Head of caudate nucleus (tissue), 42 donors: ENCODE data around the gene ZCCHC9.
"Not testable (repeated sequence)": the region's sequence is repeated elsewhere in the genome, so short reads cannot be mapped to it uniquely, and the experiment has no call there.

ENCODE experiments used
- DNase-seq, 42 donors: peaks; one replicate each; pipeline versions ENCODE4 v3.0.0 to v3.0.0-alpha.2; 2020 to 2021; ENCODE audit warnings: mixed read lengths in 7 of 42
- intact Hi-C: fragments of 100-400 bp; cut with DNase I; formaldehyde crosslinking; loops from one replicate; pipeline ENCODE4 v1.15.0; 2022

Gene ZCCHC9, protein sequence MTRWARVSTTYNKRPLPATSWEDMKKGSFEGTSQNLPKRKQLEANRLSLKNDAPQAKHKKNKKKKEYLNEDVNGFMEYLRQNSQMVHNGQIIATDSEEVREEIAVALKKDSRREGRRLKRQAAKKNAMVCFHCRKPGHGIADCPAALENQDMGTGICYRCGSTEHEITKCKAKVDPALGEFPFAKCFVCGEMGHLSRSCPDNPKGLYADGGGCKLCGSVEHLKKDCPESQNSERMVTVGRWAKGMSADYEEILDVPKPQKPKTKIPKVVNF

DNA sequence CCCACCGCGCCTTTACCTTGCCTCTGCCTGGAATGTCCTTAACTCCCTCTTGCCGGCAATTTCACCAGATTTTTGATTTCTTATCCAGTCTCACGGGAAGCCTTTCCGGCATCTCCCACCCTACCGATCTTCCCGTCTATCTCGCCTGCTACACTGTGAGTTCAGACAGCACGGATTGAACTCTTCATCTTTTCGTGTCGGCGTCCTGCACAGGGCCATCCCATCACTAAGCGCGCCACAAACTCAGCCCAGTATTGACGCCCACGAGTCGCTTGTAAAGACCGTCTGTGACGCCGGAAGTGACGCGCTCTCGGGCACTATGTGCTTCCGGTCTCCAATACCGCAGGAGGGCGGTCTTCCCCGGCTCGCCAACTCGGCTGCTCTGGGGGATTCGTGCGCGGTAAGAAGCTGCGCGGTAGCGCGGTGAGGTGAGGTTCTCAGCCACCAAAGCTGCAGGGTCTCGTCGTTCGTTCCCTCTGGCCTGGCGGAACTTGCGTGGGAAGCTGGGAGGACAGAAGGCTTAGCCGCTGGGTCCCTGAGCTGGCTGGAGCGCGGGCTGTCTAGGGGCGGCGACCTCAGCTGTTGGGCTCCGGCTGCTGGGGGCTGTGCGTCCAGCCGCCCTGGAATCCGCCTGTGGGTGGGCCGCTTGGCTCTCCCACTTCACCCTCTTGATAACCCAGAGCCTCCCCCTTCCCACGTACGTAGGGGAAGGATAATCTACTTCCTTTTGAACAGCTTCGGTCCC is at the start of gene ZCCHC9:
Gene ZCCHC9, plus strand, starts transcription at position 317 of the 745 bp plus-strand sequence. CDS start 3,171 bp downstream, outside the sequence.
- DNase-seq = peak; percentile 89 to 97 (median 93)
- intact Hi-C loops = no loop called here

DNA sequence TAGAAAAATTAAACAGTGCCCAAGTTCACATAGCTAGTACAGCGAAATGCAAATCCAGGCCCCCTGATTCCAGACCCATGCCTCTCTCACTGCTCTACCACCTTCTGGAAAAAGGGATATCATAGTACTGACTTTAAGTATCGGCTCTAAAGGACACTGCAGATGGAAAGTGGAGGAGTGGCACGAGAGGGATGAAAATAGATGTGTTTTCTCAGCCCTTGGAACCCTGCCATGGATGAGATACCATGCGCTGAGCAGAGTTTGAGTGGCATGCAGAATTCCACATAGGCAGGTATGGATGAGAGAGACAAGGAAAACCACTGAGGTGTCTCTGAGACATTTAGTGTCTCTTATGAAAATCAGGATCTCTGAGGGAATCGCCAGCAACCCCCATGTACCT is 49.5 kb upstream of the ZCCHC9 start:
- intact Hi-C loops = no loop called here
- DNase-seq = no peak

DNA sequence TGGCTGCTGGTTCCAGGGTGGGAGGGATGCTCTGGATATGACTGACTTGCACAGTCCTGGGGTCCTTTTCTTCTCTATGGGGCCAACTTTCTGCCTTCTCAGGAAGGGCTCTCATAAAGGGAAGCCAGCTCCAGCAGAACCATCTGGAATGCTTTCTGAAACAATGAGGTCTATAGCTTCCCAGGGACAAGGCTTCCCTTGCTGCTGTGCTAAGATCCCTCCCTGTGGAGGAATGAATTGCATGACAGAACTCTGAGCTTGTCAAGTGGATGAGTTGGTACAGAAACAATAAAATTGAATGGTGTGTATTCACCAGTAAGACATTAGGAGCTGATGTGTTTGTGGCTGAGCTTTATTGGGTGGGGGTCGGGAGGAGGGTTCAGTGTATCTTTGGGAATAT is 48.5 kb upstream of the ZCCHC9 start:
- intact Hi-C loops = no loop called here
- peak in 1 of 42 donors; percentile 17 for DNase-seq

DNA sequence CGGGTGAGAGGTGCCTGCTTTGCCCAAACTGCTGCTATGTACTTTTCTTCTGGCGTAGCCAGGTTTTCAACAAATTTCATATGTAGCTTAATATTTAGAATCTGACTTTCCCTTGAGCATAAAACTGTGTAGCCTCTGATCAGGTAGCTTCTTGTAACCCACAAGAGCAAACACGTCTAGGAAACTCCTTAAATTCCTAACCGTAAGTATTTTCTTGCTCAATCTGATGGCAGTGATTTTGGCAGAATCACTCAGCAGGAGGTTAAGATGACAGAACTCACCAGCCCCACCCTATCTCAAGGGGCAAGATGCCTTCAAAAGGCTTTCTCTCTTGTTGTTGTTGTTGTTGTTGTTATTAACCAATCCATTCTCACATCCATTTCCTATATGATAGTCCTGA is 47.5 kb upstream of the ZCCHC9 start:
- intact Hi-C loops = no loop called here
- no peak for DNase-seq

DNA sequence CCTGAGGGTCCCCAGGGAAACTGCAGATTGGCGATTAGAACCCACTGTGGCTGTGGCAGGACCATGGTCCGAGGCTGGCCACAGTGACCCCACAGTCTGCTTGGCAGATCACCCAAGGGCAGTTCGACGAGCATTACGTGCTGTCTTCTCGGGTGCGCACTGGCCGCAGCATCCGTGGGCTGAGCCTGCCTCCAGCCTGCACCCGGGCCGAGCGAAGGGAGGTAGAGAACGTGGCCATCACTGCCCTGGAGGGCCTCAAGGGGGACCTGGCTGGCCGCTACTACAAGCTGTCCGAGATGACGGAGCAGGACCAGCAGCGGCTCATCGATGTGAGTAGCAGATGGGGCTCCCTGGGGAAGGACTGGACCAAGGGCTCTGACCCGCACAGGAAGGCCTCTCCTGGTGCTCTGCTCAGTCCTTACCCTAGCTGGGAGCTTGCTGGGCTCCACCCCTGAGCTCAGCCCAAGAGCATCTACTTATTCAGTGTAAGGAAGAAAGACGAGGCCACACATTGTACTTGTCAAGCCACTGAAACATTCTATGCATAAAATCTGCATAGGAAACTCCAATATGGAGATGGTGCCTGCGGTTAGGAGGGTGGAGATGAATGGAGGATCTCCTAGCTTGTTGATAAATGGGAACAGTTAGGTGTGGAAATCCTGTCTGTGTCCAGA is 46.4 kb upstream of the ZCCHC9 start:
- intact Hi-C loops = no loop called here
- no peak for DNase-seq

DNA sequence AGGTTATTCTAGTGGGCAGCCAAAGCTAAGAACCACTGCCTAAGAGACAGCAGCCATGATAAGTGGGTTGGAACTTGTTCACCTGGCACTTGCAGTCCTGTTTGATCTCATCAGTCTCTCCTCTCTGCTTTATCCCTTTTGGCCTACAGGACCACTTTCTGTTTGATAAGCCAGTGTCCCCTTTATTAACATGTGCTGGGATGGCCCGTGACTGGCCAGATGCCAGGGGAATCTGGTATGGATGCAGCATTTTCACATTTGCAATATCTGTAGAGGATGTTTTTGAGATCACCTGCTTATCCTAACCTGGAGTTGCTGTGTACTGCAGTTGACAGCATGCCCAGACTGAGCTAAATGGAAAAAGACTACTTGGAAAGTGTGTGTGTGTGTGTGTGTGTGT is 44.6 kb upstream of the ZCCHC9 start:
- intact Hi-C loops = no loop called here
- no peak for DNase-seq

DNA sequence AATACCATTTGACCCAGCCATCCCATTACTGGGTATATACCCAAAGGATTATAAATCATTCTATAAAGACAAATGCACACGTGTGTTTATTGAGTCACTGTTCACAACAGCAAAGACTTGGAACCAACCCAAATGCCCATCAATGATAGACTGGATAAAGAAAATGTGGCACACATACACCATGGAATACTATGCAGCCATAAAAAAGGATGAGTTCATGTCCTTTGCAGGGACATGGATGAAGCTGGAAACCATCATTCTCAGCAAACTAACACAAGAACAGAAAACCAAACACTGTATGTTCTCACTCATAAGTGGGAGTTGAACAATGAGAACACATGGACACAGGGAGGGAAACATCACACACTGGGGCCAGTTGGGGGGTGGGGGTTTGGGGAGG is 38.6 kb upstream of the ZCCHC9 start:
- intact Hi-C loops, DNase-seq: not testable (repeated sequence)

DNA sequence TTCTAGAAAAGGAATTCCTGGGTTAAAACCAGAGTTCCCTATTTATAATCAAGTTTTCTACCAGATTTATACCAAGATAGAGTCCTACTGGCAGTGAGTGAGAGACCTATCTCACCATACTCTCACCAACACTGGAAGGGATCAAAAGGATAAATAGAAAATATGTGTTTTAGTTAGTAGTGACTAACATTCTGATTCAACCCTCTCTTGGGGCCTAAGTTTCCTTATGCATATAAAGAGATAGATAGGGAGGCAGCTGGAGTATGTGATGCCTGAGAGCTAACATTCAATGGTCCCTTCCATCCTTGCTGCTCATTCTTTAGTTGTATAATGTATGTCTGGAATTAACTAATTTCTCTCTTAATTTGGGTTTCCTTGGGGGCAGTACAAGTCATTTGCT is 36.3 kb upstream of the ZCCHC9 start:
- no peak for DNase-seq
- intact Hi-C loops = no loop called here

DNA sequence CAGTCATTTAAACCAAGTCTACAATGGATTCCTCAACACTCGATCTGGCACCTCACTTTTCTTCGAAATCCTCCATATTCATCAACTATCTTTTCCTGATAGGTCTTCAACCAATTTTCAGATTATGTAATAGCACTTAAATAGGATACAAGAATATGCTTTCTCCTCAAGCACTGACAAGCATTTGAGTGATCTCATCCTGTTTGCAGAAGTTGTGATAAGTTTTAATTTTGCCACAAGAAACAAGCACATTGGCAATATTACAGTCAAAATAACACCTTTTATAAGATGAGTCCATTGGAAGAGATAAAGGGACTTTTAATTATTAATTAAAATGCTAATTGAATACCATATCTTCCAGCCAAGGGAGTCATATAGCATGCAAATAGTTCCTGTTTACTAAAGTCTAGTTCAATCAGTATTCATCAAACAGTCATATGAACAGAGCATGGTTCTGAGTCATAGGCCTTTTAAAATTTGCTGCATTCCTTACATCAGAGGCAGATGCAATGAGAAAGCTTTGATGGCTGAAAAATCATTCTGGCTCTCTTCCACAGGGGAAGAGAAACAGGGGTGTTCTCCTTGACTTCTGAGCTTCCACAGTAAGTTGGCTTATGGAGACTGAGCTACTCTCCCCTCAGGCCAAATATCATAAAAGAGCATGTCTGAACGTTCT is 32.7 kb upstream of the ZCCHC9 start:
- intact Hi-C loops = no loop called here
- no peak for DNase-seq

DNA sequence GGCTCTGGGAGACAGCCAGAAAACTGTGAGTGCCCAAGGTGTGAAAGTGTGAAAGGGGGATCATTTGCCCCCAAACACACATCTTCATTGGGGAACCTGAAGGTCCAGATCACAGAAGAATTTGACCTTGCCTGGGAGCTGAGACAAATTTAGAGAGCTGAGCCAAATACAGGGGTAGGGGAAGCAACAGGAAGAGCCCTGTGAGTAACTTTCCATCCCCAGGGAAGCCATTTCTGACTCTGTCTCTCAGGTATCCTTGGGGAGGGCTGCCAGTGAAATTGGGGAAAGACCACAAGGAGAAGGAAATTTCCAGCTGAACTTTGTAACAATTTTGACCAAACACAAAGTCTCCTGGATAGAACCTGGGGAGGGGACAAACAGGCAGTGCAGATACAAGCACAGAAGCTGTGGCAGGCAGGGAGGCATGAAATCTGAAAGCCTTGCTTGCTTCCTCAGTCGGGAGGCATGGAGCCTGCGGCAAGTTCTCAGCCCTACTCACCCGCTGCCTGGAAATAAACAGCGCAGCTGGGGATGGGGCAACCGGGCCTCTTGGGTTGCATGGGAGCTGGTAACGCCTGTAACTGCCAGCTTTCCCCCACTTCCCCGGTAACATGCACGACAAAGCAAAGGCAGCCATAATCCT is 31.5 kb upstream of the ZCCHC9 start:
- intact Hi-C loops = no loop called here
- DNase-seq = no peak

DNA sequence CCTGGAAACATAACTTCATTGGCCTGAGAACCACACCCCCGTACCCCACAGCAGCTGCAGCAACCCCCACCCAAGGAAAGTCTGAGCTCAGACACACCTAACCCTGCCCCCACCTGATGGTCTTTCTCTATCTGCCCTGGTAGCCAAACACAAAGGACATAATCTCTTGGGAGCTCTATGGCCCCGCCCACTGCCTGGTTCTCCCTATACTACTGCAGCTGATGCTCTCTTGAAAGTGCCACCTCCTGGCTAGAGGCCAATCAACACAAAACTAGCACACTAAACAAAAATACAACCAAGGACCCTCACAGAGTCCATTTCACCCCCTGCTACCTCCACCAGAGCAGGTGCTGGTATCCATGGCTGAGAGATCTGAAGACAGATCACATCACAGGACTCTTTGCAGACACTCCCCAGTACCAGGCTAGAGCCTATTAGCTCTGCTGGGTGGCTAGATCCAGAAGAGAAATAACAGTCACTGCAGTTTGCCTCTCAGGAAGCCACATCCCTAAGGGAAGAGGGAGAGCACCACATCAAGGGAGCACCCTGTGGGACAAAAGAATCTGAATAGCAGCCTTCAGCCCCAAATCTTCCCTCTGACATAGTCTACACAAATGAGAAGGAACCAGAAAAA is 30.9 kb upstream of the ZCCHC9 start:
- intact Hi-C loops, DNase-seq: not testable (repeated sequence)

DNA sequence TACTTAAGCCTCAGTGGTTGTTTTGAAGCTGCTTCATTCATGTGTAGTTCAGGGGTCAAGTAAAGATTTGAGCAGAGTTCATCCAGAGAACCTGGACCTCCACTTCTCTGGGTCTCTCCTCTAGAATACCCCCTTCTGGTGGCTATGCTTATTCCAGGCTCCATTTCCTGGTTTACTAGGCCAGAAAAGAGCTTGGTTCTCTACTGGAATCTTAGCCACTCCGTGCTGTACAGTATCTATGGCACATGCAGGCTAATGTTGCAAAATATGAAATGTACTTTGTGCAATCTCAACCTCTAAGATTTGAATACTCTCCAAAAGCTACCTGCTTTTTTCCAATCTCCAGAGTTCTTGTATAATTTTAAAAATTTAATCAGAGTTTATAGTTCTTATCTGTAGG is 17.4 kb upstream of the ZCCHC9 start:
- intact Hi-C loops = no loop called here
- DNase-seq = no peak

DNA sequence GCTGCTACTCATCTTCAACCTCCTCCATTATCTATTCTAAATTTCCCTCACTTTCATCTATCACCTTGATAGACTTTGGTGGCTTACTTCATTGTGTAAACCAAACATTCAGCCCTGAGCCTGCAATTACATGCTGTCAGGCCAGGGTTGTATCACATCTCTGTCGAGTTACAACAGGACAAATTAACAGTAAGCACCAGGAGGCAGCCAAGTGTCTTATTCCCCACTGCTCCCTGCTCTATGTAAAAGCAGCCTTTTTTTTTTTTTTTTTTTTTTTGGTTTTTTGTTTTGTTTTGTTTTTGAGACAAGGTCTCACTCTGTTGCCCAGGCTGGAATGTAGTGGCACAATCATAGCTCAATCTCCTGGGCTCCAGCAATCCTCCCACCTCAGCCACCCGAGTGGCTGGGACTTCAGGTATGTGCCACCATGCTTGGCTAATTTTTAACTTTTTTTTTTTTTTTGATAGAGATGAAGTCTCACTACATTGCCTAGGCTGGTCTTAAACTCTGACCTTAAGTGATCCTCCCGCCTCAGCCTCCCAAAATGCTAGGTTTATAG is 15.2 kb upstream of the ZCCHC9 start:
- no peak for DNase-seq
- intact Hi-C loops = no loop called here

DNA sequence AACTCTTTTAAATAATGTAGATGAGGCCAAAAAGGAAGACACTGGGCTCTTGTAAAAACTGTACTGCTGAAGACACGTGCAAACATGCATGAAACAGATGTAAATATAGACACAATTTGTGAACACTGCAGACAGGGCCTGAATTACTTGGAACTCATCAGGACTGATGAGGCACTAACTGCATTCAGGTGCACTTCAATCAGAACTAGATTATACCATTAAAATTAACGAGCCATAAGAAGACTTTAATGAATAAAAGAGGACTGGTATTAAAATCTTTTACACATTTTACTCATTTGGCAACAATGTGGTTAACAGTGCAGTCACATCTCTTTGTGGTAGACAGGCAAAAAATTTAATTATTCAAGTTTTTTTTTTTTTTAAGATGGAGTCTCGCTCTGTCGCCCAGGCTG is 13.4 kb upstream of the ZCCHC9 start:
- DNase-seq = no peak
- intact Hi-C loops = no loop called here

DNA sequence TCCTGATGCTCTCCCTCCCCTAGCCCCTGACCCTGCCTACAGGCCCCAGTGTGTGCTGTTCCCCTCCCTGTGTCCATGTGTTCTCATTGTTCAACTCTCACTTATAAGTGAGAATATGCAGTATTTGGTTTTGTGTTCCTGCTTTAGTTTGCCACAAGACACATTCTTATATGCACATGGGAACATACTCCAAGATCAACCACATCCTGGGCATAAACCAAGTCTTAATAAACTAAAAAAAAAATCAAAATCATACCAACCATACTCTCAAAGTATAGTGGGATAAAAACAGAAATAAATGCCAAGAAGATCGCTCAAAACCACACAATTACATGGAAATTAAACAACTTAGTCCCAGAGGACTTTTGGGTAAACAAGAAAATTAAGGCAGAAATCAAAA is 11.2 kb upstream of the ZCCHC9 start:
- DNase-seq = no peak
- intact Hi-C loops = no loop called here

DNA sequence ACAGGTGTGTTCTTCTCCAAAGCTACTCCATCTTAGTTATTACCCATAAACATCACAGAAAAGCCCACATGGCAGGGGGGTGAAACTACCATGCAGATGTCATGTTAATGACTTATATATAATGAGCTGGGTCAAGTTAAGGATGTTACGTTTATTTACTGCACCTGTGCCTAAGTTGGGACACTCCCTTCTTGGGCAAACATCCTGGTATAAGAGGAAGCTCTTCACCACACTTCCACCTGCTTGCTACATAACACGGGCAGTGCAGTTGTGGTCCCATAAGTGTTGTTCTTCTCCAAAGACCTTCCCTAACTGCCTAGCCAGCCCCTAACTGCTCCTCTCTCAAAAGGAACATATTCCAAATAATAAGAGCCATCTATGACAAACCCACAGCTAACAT is 9.3 kb upstream of the ZCCHC9 start:
- no peak for DNase-seq
- intact Hi-C loops = no loop called here

DNA sequence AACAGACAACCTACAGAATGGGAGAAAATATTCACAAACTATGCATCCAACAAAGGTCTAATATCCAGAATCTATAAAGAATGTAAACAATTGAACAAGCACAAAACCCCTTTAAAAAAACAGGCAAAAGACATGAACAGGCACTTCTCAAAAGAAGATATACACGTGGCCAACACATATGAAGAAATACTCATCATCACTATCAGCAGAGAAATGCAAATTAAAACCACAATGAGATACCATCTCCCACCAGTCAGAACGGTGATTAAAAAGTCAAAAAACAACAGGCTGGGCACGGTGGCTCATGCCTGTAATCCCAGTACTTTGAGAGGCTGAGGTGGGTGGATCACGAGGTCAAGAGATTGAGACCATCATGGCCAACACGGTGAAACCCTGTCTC is 7.4 kb upstream of the ZCCHC9 start:
- DNase-seq, intact Hi-C loops: not testable (repeated sequence)

DNA sequence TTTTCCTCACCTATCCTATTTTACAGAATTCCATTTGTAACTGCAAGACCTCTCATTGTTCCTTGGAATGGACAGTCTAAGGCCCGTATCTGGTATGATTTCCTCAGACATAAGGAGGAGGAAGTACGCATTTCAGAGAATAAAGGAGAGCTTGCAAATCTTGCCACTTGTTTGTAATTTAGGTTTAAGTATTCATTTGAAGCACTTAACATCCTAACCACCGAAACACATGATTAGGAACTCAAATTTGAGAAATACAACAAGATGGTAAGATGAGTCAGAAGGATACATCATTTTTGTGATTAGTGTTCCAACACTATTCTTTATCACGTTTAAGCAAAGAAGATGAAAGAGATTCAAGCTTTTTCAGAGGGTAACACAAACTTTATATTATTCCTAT is 3.9 kb upstream of the ZCCHC9 start:
- no peak for DNase-seq
- intact Hi-C loops = no loop called here

DNA sequence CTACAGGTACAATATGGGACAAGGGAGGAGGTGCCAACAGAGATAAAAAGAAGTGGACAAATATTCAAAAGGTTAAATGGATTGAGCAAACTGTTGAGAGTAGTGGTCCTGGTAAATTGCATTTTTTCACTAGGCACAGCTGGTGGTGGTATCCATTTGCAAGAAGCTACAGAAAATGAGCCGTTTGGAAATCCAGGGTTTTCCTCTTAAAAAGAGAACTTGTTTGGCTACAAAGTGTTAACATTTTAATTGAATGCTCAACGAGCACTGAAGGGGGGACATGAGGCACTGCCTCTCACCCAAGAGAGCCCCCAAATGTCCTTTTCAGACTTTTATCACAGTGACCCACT is 491 bp upstream of the ZCCHC9 start:
- intact Hi-C loops = no loop called here

More for the DNA sequence above, 491 bp upstream of the ZCCHC9 start:
- peak in 1 of 42 donors; percentile 4 for DNase-seq
